GM18498 (cell line): Measurements from ENCODE around the gene DEFB108B.
"Not testable (repeated sequence)": the region's sequence is repeated elsewhere in the genome, so short reads cannot be mapped to it uniquely, and the experiment has no call there.

Source experiments
- ATAC-seq: cut with Tn5 transposase; IDR thresholded peaks from one replicate; pipeline ENCODE4 v1.9.1; 2021; ENCODE audit warnings: mild to moderate bottlenecking, moderate library complexity; ENCODE audit not compliant: unreplicated experiment

Gene DEFB108B, protein sequence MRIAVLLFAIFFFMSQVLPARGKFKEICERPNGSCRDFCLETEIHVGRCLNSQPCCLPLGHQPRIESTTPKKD

GRCh38 chr11:71832811-71833210 lies at the start of gene DEFB108B:
Gene DEFB108B, plus strand, starts transcription at chr11:71833200. Its CDS starts 0 bp downstream, at chr11:71833200.
- not testable (repeated sequence) for ATAC-seq

DNA sequence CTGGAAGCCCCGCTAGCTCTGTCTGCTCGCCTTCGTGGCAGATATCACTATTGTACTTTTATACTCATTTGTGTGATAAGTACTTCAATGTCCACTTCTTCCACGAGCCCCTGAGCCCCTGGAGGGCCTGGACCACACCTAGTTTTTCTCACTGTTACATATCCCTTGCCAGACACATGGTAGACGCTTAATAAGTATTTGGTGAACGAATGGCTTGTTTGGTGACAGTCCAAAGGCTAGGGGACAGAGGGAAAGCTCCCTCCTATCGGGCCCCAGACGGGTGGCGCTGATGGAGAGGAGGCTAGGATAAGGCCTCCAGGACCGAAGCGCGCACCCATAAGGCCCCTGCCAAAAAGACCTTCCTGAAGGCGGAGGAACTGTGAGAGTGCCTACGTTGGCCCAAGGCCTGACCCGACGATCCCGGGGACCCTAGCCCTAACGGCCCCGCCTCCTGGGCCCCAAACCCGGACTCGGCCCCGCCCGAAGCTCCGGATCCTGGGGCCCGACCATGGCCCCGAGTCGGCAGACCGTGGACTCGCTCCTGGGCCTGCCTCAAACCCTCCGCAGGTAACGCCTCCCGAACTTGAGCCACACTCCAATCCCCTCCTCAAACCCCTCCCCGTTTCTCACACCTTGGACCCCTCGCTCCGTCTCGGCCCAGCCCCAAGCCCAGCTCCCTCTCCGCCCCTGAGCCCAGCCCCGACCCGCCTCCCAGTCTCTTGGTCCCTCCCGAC lies 46.7 kb upstream of the DEFB108B start:
- ATAC-seq = peak; percentile 38

DNA sequence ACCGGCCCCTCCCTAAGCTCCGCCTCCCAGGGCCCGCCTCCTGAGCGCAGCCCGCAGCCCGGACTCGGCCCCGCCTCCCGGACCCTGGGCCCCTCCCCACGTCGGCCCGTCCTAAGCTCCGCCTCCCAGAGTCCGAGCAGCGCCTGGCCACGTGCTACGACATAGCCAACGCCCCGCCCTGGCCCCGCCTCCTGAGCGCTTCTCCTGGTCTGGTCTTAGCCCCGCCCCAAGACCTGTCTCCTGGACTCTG lies 46.2 kb upstream of the DEFB108B start:
- peak; percentile 99 for ATAC-seq

- peak; percentile 93 for ATAC-seq
Measured at GRCh38 chr11:71787098-71787823, 45.7 kb upstream of the DEFB108B start.

DNA sequence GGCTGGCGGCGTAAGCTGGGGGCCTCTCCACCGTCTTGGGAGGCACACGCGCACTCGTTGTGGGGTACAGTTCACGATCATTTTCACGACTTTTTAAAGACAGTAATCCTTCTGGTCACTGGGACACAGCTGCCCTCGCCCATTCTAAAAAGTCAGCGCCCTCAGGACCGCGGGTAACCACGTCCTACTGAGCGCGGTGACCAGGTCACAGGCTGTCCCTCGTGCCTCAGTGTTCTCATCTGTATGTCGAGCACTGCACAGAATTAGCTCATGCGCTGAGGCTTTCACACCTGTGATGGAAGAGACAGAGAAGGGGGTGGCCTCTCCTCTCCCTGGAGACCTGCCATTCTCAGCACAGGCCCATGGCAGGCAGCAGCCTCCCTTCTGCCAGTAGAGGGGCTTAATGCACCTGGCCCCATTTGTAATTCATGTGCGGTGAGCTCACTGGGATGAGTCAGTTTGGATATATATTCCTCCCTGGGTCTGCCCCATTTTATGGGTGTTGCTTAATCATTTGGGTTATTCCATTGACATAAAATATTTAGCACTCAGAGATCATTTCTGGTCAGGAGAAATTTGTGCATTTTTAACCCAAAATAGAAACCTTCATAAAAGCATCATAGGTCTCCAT lies 45.1 kb upstream of the DEFB108B start:
- not testable (repeated sequence) for ATAC-seq

DNA sequence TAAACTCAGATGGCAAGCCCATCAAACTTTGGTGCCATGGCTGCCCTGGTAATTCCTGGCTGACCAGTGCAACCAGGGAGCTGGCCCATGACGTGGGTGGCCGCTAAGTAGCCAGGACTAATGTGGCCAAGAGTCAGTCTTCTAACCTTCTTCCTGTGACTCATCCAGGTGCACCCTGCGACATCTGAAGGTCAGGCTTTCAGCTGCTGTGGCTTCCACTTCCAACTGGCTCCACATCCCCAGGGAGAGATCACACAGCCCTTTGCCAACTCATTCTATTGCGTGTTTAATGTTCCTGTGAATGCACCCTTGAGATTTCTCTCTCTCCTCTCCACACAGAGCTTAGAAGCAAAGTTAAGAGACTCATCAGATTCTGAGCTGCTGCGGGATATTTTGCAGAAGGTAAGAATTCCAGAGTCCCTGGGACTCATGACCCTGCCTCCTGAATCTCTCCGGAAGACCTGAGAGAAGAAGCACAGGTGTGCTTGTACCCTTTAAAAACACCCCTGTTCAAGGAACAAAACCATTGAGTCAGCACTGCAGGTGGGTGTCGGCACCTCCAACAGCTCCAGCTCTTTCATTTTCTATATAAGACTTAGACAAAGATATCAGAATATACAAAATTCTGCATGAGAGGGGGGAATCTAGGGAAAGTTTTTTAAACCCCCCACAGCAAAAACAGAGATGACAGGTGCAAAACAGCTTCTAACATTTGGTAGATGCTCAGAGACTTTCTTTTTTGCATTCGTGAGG lies 43.4 kb upstream of the DEFB108B start:
- not testable (repeated sequence) for ATAC-seq

GRCh38 chr11:71791111-71791510 lies 41.9 kb upstream of the DEFB108B start:
- not testable (repeated sequence) for ATAC-seq

DNA sequence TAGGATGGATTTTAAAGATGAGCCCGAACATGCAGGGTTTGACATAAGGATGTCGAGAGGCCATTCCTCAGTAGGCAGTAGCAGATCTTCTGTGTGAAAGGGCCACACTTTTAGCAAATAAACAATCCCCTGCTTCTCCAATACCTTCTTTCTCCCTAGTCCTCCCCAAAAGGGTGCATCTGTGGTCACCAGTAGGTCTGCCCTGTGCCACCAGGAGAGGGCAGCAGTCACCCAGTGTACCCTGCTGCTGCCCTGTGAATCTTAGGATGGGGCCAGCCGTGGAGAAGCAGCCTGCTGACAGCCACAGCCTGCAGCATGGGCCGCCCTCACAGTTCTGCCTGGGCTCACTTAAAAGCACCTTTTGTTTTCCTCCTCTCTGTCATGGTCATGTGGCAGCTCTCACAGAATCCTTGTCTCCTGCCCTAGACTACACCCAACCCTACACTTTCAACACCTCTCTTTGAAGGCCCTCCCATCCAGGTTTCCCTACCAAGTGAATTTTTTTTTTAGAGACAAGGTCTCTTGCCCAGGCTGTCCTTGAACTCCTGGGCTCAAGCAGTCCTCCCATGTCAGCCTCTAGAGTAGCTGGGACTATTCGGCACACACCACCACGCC lies 40.3 kb upstream of the DEFB108B start:
- ATAC-seq = not testable (repeated sequence)

DNA sequence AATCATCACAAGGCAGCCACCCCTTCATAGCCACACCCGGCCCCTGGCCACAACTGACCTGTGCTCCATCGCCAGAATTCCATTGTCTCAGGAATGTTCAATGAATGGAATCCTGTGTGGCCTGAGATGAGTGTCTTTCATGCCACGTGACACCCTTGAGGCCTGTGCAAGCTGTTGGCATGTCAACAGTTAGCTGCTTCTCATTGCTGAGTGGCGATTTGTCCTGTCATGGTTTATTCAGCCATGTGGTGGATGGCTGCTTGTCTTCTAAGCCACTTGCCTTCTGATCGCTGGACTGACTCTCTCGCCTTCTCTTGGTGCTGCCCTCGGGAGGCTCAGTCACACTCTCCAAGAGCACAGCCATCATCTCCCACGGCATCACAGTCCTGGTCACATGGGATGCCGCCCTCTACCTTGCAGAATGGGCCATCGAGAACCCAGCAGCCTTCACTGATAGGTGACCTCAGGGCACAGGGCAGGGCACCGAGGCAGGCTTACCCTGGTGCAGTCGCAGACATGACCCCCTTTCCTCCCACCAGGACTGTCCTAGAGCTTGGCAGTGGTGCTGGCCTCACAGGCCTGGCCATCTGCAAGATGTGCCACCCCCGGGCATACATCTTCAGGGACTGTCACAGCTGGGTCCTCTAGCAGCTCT lies 38.5 kb upstream of the DEFB108B start:
- ATAC-seq = not testable (repeated sequence)

DNA sequence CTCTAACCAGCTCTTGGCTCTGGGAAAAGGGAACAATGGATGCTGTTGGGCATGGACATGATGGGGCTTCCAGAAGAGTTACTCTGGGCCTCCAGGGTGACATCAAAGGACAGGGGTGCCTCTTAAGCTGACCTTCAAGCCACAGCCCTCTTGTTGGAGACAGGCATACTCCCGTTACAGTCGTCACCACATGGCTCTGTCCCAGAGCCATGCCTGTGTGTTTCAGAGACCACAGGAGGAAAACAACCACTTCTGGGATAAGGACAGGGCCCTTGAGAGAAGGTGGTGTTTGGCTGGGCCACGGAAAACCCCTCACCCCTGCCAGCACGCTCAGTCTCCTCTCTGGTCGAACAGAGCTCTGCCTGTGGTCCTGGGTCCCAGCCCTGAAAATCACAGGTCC lies 37.8 kb upstream of the DEFB108B start:
- ATAC-seq = not testable (repeated sequence)

- not testable (repeated sequence) for ATAC-seq
Measured at GRCh38 chr11:71796016-71796415, 37.0 kb upstream of the DEFB108B start.

GRCh38 chr11:71796781-71797180 lies 36.2 kb upstream of the DEFB108B start:
- not testable (repeated sequence) for ATAC-seq

DNA sequence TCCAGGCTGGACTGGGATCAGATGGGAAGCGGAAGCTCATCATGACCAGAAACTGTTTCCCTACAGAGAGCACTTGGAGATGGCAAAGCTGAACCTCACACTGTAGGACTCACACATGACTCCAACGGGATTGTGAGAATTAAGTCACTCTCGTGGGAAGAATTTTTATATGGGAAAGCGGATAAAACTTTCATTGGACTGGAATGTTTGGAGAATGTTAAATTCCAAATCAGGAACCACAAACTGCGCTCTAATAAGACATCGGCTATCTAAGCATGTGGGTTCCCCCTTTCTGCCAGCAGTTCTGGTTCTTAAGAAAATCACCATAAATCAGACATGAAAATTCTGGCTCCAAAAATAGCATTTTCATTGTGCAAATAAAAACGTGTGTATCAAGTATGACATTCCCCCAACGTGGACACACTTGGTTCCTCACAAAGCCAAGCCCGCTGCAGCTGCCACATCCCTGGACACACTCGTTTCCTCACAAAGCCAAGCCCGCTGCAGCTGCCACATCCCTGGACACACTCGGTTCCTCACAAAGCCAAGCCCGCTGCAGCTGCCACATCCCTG lies 33.4 kb upstream of the DEFB108B start:
- ATAC-seq = not testable (repeated sequence)

- ATAC-seq = not testable (repeated sequence)
Measured at GRCh38 chr11:71800335-71800953, 32.6 kb upstream of the DEFB108B start.

DNA sequence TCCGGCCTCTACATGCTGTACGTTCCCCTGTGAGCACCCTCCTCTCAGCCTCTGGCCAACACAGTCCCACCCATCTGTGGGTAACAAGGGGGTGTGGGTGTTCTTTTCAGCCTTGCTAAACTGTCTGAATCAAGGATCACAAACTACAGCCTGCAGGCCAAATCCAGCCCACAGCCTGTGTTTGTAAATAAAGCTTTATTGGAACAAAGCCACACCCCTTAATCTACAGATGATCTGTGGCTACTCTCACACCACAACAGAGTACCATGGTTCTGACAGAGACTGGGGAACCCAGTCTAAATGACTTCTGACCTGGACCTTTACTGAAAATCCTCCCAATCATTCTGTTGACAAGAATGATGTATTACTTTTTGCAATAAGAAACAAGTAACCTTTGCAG lies 32.0 kb upstream of the DEFB108B start:
- ATAC-seq = not testable (repeated sequence)

- not testable (repeated sequence) for ATAC-seq
Measured at GRCh38 chr11:71802874-71803273, 30.1 kb upstream of the DEFB108B start.

- not testable (repeated sequence) for ATAC-seq
Measured at GRCh38 chr11:71804158-71804947, 28.6 kb upstream of the DEFB108B start.

DNA sequence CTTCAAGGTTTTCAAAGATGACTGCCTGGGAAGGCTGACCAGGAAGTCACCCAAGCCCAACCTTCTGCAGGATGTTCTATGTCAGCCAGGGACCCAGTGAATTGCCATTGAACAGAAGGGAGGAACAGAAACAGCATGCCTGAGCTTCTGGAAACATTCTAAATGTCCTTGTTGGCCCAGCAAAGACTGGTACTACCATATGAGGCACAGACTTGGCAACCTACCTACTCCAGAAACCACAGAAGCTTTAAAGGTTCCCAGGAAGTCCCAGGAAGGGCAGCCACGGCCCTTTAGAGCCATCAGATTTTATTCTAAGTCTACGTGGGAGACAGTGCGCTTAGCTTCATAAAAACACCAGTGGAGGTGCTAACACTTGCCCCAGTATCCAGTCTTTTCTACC lies 20.5 kb upstream of the DEFB108B start:
- not testable (repeated sequence) for ATAC-seq
